HG03045 (cell line): ENCODE measurements around the gene TMEM184A.
A peak's percentile ranks its signal among the peaks of the same experiment; 100 is the strongest.

ENCODE experiments used
- ATAC-seq: cut with Tn5 transposase; IDR thresholded peaks from one replicate; pipeline ENCODE4 v1.9.1; 2021; ENCODE audit warnings: mild to moderate bottlenecking, moderate library complexity; ENCODE audit not compliant: unreplicated experiment

TMEM184A gene

GRCh38 chr7:1505731-1506550, 50.1 kb downstream of the TMEM184A start:
- ATAC-seq: no peak

GRCh38 chr7:1503816-1504775, 51.9 kb downstream of the TMEM184A start, which contains the start of gene INTS1:
INTS1 (minus strand) TSS chr7:1504389; CDS start chr7:1503960, 429 bp downstream.
- ATAC-seq: peak; percentile 88

- ATAC-seq: no peak
Measured at GRCh38 chr7:1503390-1503789, 52.6 kb downstream of the TMEM184A start.

- ATAC-seq: no peak
Measured at GRCh38 chr7:1502845-1503244, 53.2 kb downstream of the TMEM184A start.

DNA sequence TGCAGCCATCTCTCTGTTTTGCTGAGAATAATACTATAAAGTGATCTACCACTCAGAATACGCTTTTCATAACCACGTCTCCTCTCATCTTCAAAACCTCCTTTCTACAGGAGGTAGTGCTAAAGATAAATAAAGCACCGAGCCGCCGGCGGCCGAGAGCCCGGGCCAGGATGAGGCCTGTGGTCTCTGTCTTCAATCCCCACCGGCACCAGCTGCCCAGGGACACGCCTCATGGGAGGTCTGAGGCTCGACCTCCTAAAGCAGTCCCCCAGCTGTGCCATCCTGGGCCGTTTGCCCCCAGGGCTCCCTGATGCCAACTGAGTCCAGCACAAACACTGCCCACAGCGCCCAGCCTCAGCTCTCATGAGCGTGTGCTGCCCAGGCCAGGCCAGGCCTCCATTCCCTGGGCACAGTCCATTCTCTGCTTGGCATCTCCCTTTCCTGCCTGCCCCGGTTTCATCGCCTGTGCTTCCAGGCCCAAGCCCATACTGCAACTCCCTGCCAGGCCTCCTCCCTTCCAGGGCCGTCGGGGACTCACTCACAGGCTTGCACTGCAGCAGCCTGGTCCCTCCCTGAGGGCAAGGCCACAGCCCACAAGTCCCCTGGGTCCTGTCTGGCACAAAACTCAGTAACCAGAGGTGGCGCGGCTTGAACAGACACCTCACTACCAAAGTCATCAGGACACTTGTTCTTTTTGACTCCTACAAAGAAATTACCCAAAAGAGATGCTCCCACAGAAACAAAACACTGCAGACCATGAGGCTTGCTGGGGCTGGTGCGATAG, 54.3 kb downstream of the TMEM184A start:
- ATAC-seq: no peak

DNA sequence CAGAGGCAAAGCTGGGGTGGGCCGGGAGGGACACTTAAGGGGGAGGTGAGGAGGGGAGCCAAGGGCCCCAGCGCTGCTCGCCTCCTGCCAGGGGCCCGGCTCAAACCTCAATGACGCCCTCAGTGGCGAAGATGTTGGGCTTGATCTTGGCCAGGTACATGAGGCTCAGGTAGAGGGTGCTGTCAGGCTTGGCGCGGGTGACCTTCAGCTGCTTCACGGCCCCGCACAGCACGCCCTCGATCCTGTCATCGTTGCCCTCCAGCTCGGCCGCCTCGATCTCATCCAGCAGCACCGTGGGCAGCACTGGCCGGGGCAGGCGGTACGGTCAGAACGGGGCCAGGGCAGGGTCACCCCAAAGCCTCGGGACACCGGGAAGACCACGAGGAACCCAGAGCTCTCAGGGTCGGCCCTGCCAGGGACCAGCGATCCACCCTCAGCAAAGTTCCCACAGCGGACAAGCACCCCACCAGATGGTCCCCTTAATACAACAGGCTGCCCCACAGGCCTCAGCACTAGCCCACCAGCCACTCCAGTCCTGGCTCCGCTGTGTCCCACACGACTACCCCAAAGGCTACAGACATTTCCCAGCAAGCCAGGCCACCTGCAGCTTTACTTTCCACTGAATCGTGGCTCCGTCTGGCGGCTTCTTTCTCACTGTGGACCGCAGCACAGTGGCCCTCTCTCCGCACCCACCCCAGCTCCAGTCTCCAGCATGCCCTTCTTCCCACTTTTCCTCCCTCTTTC, 55.8 kb downstream of the TMEM184A start:
- ATAC-seq: no peak

- ATAC-seq: no peak
Measured at GRCh38 chr7:1499367-1500029, 56.5 kb downstream of the TMEM184A start.

DNA sequence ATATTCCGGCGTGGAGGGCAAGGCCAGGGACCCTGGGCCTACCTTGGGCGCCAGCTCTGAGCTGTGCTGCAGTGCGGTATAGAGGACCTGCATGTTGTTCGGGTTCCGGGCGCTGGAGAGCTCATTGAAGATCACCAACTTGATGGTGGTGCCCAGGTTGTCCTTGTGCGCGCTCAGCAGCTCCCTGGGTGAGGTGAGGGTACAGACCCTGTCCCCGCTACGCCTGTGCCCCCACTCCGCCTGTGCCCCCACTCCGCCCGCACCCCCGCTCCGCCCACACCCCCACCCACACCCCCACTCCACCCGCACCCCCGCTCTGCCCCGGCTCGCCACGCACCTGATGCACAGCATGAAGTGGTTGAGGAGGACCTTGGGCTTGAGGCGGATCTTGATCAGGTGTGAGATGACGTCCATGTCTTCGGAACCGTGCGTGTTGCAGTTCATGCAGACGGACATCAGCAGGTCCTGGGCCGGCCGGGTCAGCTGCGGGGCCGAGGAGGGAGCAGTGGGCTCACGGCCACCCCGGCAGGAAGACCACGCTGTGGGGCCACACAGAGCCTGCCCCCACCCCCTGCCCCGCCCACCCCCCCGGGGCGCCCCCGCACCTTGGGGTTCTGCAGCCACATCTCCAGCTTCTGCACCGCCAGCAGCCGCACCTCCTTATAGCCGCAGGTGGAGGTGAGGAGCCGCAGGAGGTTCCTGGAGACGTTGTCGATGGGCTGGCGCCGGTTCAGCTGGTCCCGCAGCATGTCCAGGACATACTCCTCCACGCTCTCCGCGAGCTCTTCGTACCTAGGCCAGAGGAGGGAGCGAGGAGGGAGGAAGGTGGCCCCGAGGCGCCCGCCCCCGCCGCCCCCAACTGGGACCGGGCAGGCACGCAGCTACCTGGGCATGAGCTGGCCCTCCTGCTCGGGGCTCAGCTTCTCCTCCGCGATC, 57.4 kb downstream of the TMEM184A start:
- ATAC-seq: no peak

- no peak for ATAC-seq
Measured at GRCh38 chr7:1497293-1497927, 58.6 kb downstream of the TMEM184A start.

GRCh38 chr7:1496531-1497292, 59.3 kb downstream of the TMEM184A start:
- no peak for ATAC-seq

DNA sequence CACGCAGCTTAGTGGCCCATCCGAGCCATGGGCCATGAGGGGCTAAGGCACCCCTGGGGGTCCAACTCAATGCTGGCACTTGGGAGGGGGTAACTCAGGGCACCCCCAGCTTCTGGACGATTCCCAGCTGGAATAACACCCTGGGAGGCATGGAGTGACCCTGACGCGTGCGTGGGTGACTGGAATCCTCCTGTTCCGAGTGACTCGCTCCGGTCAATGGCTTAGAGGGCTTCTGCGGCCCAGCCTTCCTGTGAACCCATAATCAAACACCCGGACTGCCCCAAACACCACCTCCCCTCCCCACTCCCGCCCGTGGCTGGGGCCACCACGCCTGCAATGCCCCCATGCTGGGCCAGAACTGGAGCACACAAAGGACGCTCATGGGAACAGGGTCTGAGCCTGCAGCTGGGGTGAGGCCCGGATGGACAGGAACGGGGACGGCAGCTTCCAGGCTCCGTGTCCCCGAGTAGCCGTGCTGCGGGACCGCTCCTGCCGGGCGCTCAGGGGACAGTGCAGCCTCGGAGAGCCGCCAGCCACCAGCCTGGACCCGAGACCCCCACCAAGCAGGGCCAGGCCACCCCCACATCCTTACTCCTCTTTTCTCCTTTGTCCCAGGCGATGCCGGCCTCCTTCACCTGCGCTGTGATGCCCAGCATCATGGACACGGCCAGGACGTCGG, 60.3 kb downstream of the TMEM184A start:
- no peak for ATAC-seq

DNA sequence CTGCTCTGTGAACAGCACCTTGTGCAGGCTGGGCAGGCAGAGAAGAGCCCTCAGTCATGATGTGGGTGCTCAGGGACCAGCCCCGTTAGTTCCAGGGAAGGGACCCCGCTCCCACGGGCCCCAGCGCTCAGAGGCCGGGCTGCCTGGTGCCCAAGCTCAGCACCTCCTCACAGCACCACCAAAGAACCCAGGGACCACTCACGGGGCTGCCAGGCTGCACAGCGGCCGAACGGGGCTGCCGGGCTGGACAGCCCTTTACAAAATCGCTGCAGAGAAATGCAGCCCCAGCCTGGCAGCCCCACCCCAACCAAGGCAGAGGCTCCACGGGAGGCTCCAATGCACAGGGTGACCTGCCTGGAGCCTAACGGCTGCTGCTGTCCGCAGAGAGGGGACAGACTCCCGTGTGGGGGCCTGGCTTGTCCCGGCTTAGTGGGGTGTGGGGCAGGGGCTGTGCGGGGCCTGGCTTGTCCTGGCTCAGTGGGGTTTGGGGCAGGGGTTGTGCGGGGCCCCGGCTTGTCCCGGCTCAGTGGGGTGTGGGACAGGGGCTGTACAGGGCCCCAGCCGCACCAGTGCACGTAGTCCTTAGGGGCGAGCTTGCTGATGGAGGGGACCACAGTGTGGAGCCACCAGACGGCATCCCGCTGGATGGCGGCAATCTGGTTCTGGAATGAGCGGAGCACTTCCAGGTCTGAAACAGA, 61.0 kb downstream of the TMEM184A start:
- no peak for ATAC-seq

- ATAC-seq: no peak
Measured at GRCh38 chr7:1494447-1494846, 61.6 kb downstream of the TMEM184A start.

- ATAC-seq: no peak
Measured at GRCh38 chr7:1493571-1493970, 62.4 kb downstream of the TMEM184A start.

DNA sequence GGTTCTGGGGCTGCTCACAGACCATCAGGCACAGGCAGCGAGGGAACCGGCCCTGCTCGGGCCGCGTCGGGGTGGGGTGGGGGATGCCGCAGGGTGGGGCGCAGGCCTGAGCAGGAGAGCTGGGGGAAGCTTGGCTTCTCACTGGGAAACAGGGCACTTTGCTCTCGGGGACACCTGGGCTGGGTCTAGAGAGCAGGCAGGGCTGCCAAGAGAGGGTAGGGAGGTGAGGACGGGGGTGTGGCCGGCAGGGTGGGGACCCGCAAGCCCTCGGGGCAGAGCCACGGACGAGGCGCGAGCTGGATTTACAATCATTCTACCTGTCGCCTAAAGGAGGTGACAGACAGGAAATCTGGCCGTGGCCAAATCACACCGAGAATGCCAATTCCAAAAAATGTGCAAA, 62.9 kb downstream of the TMEM184A start:
- ATAC-seq: no peak

DNA sequence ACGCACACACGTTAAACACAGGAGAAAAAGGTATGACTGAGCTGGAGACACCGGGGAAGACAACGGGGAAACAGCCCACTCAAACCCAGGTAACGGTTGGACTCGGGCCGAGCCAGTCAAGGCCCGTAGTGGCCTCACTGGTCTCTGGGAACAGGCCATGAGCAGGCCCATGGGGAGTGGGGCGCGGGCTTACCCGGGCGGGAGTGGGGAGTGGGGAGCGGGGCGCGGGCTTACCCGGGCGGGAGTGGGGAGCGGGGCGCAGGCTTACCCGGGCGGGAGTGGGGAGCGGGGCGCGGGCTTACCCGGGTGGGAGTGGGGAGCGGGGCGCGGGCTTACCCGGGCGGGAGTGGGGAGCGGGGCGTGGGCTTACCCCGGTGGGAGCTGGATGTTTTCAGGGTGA, 63.4 kb downstream of the TMEM184A start:
- ATAC-seq: no peak
